GM19023 (cell line): ENCODE measurements around the gene DNMT3B.

Experiments used
- ATAC-seq: cut with Tn5 transposase; IDR thresholded peaks from one replicate; pipeline ENCODE4 v1.9.1; 2021; ENCODE audit warnings: mild to moderate bottlenecking, moderate library complexity; ENCODE audit not compliant: unreplicated experiment

DNMT3B gene

GRCh38 chr20:32849577-32849976 is 87.4 kb downstream of the DNMT3B start:
- ATAC-seq, result no peak

GRCh38 chr20:32855387-32855786 is 93.2 kb downstream of the DNMT3B start:
- ATAC-seq, result no peak

- ATAC-seq, result no peak
Measured at GRCh38 chr20:32858189-32858588, 96.0 kb downstream of the DNMT3B start.
